Measurements from ENCODE around the gene ABCC1.
"Not testable (repeated sequence)": the region's sequence is repeated elsewhere in the genome, so short reads cannot be mapped to it uniquely, and the experiment has no call there.

The ABCC1 gene

GRCh38 chr16:16163571-16163970 is 214.2 kb downstream of the ABCC1 start:
- no peak for DNase-seq

DNA sequence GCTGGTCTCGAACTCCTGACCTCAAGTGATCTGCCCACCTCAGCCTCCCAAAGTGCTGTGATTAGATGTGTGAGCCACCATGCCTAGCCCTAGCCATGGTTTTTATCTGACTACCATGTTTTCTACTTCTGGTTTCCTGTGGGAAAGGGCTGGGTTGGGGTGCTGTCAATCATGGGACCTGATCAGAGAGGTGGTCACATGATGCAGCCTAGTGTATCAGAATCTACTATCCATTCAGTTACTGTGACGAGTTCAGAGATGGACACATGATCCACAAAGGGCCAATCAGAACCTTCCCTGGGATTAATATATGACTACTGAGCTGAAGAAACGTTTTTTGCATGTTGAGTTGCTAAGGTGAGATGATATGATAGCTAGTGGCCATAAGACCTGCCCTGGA is 214.8 kb downstream of the ABCC1 start:
- no peak for DNase-seq

DNA sequence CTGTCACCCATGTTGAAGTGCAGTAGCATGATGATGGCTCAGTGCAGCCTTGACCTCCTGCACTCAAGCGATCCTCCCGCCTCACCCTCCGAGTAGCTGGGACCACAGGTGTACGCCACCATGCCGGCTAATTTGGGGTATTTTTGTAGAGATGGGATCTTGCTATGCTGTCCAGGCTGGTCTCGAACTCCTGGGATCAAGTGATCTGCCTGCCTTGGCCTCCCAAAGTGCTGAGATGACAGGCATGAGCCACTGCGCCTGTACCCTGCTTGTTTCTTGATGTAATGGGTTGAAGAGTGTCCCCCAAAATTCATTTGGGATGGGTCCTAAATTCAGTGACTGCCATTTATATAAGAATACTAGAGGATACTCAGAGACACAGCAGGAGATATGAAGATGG is 216.7 kb downstream of the ABCC1 start:
- DNase-seq, result no peak

DNA sequence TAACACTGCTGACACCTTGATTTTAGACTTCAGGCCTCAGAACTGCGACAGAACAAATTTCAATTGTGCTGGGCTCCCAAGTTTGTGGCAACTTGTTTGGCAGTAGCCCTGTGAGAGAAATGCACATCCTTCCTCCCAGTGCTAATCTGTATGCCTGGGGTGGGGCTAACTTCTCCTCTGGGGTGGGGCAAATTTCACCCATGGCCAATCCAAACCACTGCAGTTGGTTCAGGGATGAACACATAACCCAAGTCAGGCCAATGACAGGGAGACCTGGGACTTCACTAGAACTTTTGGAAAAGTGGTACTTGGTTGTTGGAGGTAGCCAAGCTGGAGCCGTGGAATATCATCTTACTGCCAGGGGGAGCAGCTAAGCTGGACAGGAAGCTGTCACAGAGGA is 217.5 kb downstream of the ABCC1 start:
- no peak for DNase-seq

GRCh38 chr16:16167927-16168326 is 218.5 kb downstream of the ABCC1 start:
- DNase-seq, result no peak

DNA sequence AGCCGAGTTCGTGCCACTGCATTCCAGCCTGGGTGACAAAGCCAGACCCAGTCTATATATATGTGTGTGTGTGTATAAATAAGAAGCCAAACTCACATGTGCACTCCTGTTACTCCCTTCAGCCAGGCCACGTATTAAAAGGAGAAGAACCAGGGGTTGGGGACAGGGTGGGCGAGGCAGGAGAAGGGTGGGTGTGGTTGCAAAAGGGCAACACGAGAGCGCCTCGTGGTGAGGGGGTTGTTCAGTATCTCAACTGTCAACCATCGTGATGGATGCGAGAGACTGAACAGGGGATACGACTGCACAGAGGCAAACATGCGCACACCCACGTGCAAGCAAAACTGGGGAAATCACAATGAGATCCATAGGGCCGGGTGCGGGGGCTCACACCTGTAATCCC is 219.0 kb downstream of the ABCC1 start:
- DNase-seq, result no peak

GRCh38 chr16:16169615-16170014 is 220.2 kb downstream of the ABCC1 start:
- DNase-seq, result no peak

GRCh38 chr16:16171332-16171919 is 222.0 kb downstream of the ABCC1 start:
- no peak for DNase-seq

DNA sequence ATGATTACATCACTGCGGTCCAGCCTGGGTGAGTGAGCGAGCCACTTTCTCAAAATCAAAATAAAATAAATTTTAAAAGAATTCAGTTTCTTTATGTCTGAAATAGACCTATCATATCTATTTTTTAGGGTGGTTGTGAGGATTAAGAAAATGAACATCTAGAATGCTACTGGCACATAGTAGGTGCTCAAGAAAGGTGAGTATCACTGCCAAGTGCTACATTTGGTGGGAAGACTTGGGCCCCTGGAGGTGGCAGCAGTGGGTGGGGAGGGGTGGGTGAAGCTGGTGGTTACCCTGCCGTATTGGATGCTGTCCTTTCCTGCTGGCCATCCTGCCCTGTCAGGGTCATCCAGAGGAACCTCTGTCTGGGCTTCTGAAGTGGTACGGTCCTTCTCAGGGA is 223.6 kb downstream of the ABCC1 start:
- no peak for DNase-seq

GRCh38 chr16:16175296-16175695 is 225.9 kb downstream of the ABCC1 start:
- DNase-seq, result no peak

GRCh38 chr16:16176328-16176727 is 226.9 kb downstream of the ABCC1 start:
- DNase-seq, result no peak

DNA sequence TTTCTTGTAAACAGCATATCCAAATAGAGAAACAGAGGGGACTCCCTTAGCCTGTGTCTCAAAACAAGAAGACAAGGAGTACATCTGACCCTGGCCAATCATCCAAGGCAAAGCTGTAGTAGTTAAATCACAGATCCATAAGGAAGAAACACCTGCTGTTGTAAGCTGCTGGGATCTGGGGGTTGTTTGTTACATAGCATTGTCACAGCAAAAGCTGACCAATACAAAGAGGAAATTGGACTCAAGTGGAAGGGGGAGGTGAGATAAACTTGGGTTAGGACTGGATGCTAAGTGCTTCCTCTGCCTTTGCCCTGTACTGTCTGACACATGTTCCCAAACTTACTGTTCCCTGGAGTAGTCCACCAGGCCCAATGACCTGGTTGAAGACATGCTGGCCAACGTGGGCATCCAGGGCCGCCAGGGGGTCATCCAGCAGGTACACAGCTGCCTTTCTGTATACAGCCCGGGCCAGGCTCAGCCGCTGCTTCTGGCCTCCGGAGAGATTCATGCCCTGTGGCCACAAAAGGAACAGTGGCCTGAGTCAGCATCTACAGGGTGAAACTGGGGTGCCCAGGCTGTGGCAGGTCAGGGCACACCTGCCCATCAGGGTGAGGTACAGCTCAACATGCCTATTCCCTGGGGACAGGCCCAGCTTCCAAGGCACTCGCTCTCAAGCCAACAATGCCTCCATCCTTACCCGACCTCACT is 229.2 kb downstream of the ABCC1 start:
- no peak for DNase-seq

DNA sequence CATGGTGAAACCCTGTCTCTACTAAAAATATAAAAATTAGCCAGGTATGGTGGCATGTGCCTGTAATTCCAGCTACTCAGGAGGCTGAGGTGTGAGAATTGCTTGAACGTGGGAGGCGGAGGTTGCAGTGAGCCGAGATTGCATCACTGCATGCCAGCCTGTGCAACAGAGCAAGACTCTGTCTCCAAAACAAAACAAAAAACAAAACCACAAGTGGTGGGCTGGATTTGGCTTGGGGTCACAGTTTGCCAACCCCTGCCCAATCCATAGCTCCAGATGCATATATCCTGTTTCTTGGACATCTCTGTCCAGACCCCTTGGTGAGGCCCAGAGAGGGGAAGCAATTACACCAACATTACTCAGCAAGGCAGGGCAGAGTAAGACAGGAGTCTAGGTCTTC is 232.3 kb downstream of the ABCC1 start:
- not testable (repeated sequence) for DNase-seq

- DNase-seq, result no peak
Measured at GRCh38 chr16:16182918-16183317, 233.5 kb downstream of the ABCC1 start.

- no peak for DNase-seq
Measured at GRCh38 chr16:16183562-16183961, 234.1 kb downstream of the ABCC1 start.

DNA sequence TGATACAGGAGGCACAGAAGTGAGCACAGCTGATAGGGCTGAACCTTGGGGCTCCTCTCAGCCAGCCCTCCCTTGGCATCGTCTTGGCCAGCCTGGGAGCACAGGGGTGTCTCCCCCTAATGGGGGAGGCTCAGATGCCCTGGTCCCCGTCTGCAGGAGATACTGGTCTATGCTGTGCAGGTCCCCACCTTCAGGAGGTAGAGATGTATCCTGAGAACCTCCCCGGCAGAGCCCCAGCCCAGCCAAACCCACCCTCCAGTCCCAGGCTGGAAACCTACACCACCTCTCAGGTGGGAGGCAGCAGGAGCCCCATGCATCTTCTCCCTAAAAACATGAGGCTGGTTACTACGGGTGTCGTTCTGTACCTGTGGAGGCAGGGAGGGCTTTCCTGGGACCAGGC is 235.2 kb downstream of the ABCC1 start:
- DNase-seq, result no peak

DNA sequence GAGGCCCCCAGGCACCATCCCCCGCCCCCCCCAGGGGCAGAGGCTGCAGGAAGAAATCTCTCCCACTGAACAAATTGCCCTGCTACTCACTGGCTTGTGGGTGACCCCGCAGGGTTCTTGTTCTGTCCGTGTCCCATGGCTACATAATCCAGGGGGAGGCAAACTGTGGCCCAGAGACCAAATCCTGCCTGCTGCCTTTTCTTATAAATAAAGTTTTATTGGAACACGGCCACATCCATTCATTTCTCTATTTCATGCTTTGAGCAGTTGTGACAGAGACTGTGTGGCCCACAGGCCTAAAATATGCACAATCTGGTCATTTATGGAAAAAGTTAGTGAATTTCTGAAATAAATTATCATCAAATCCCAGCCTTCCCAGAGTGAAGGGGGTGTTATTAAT is 235.7 kb downstream of the ABCC1 start:
- no peak for DNase-seq

DNA sequence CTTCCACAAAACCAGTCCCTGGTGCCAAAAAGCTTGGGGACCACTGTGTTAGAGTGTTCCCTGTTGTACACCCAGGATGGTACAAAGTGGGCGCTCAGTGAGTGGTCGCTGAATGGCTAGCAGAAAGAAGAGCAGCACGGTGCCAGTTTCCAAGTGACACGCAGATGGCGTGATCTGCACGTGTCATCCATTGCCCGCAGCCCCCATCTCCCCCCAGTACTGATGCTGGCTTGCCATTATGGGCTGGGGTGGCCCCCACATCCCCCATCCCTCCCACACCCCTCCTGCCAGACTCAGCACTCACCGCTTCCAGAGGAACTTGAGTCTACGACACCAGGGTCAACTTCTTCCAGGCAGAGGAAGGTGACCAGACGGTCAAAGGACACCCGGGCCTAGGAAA is 237.4 kb downstream of the ABCC1 start:
- no peak for DNase-seq

DNA sequence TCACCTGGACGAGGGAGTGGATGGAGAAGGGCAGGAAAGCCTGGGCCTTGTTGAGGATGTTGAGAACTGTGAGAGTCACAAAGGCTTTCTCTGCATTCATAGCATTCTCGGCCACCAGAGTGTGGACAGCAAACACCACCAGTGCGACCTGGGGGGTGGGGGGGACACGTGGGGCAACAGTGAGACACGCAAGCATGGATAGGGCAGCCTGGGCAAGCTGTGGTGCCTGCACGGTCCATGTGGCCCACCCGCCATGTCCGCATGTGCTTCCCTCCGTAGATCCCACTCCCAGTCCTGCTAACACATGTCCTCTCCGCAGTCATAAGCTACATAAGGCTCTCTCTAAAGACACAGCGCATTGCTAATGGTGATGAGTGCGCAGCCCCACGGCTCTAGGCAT is 239.4 kb downstream of the ABCC1 start:
- no peak for DNase-seq

DNA sequence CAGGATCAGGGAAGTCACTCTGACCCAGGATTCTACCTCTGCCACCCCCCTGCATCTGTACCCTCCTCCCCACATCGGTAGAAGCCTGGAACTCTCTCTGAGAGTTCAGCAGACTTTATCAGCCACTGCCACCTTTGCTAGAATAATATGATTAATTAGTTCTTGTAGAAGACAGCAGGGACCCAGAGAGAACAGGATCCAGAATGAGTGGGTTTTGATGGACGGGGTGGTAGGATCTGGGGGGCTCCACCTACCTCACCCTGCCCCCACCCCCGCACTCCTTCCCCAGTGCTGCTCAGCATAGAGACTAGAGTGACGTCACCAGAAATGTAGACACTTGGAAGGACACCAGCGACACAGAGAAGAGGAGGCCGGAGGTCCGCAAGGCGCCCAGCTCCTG is 240.4 kb downstream of the ABCC1 start:
- DNase-seq, result no peak

GRCh38 chr16:16190546-16190945 is 241.1 kb downstream of the ABCC1 start:
- no peak for DNase-seq

DNA sequence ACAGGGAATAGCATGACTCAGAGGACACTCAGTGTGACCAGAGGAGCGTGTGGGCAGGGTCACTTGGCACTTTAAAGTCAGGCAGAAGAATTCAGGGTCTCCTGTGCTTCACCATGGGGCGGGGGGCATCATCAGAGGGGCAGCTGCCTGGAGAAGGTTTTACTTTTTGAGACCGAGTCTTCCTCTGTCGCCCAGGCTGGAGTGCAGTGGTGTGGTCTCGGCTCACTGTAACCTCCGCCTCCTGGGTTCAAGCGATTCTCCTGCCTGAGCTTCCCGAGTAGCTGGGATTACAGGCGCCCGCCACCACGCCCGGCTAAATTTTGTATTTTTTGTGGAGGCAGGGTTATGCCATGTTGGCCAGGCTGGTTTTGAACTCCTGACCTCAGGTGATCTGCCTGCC is 241.6 kb downstream of the ABCC1 start:
- DNase-seq, result not testable (repeated sequence)

GRCh38 chr16:16191493-16192167 is 242.2 kb downstream of the ABCC1 start:
- no peak for DNase-seq

Data from NCI-H1436 (cell line).